DND-41 (cell line): ENCODE results near the gene RALGPS1.

Experiments used
- ATAC-seq: fragments of 200-7000 bp; cut with Tn5 transposase; 3 replicates; pipeline ENCODE4 v1.9.1; 2021; ENCODE audit warnings: low read depth; ENCODE audit not compliant: insufficient read depth
- DNase-seq: peaks from one replicate; pipeline ENCODE4 v3.0.0-alpha.2; 2020
- H2AFZ ChIP-seq: 2 replicates; pipeline ENCODE4 v1.6.0; 2012; ENCODE audit warnings: low read depth, low read length
- H3K27ac ChIP-seq: 2 replicates; pipeline ENCODE4 v1.5.1; 2012; ENCODE audit warnings: low read length, inconsistent platforms
- H3K27me3 ChIP-seq: fragments of 200-600 bp; sonication (generic); 2 replicates; pipeline ENCODE4 v1.6.0; 2012; ENCODE audit warnings: low read length, mild to moderate bottlenecking, inconsistent platforms; ENCODE audit not compliant: insufficient read depth, poor library complexity
- H3K36me3 ChIP-seq: 2 replicates; pipeline ENCODE4 v1.5.1; 2012; ENCODE audit warnings: low read length, inconsistent platforms; ENCODE audit not compliant: insufficient read depth
- H3K4me1 ChIP-seq: 2 replicates; pipeline ENCODE4 v1.5.1; 2012; ENCODE audit warnings: mild to moderate bottlenecking, low read length; ENCODE audit not compliant: insufficient read depth
- H3K4me2 ChIP-seq: 2 replicates; pipeline ENCODE4 v1.6.0; 2012; ENCODE audit warnings: mild to moderate bottlenecking, moderate library complexity, low read length, inconsistent platforms; ENCODE audit not compliant: insufficient read depth
- H3K4me3 ChIP-seq, 2 experiments: fragments of 200-600 bp in 1 of 2; shearing (Covaris generic) in 1 of 2; 2 replicates each; pipeline ENCODE4 v1.5.1; 2012 to 2016; ENCODE audit warnings: inconsistent platforms in 2 of 2, low read length in 2 of 2, mild to moderate bottlenecking in 2 of 2, low read depth in 1 of 2, moderate library complexity in 1 of 2
- H3K79me2 ChIP-seq: 2 replicates; pipeline ENCODE4 v1.6.0; 2012; ENCODE audit warnings: low read length, inconsistent platforms; ENCODE audit not compliant: insufficient read depth
- H3K9ac ChIP-seq: 2 replicates; pipeline ENCODE4 v1.6.0; 2012; ENCODE audit warnings: low read depth, mild to moderate bottlenecking, inconsistent platforms, low read length, moderate library complexity
- H3K9me3 ChIP-seq: 2 replicates; pipeline ENCODE4 v1.5.1; 2012; ENCODE audit warnings: low read length, moderate library complexity, mild to moderate bottlenecking, inconsistent platforms; ENCODE audit not compliant: insufficient read depth, severe bottlenecking
- H4K20me1 ChIP-seq: 2 replicates; pipeline ENCODE4 v1.6.0; 2012; ENCODE audit warnings: low read length; ENCODE audit not compliant: insufficient read depth
- CTCF ChIP-seq: IDR thresholded peaks from 2 replicates; pipeline ENCODE4 v1.5.1; 2012; ENCODE audit warnings: borderline replicate concordance, low read length, moderate library complexity, mild to moderate bottlenecking; ENCODE audit not compliant: poor library complexity, severe bottlenecking; ENCODE audit errors: extremely low read depth
- EZH2 ChIP-seq: IDR thresholded peaks from 3 replicates; pipeline ENCODE4 v1.6.1; 2012; ENCODE audit warnings: borderline replicate concordance, low read depth, mild to moderate bottlenecking, moderate library complexity, low read length, inconsistent platforms; ENCODE audit not compliant: severe bottlenecking

RALGPS1 gene

GRCh38 chr9:126981218-126981617, 66.6 kb downstream of the RALGPS1 start:
- peaks cover 61% of the 10 kb centered on the region for H3K27me3 ChIP-seq

GRCh38 chr9:126982215-126983002, 67.8 kb downstream of the RALGPS1 start:
- no peak for TF ChIP-seq CTCF
- no peak for TF ChIP-seq EZH2
- Histone ChIP-seq H3K4me1 (peaks cover 4% of the 10 kb centered on the region; the same call in 1 of the 2 replicates), H3K4me3 (no peak overlapping the region), H3K36me3 (no peaks in the 10 kb centered on the region), H3K27me3 (peaks cover 59% of the 10 kb centered on the region), H3K27ac (no peak overlapping the region), H2AFZ (no peak overlapping the region), H3K79me2 (no peaks in the 10 kb centered on the region), H3K9ac (no peak overlapping the region), H3K9me3 (peaks cover 7% of the 10 kb centered on the region), H4K20me1 (peaks cover 51% of the 10 kb centered on the region), H3K4me2 (no peak overlapping the region)
- DNase-seq (no peak), ATAC-seq (no peak)

More at GRCh38 chr9:126981218-126981617, 66.6 kb downstream of the RALGPS1 start:
- Histone ChIP-seq H2AFZ (no peak overlapping the region), H3K9me3 (peaks cover 7% of the 10 kb centered on the region), H3K4me2 (no peak overlapping the region), H3K27ac (no peak overlapping the region), H3K36me3 (no peaks in the 10 kb centered on the region), H3K4me3 (no peak overlapping the region), H3K9ac (no peak overlapping the region), H3K79me2 (no peaks in the 10 kb centered on the region), H4K20me1 (peaks cover 44% of the 10 kb centered on the region), H3K4me1 (peaks cover 2% of the 10 kb centered on the region; the same call in 1 of the 2 replicates)
- no peak for DNase-seq
- ATAC-seq = no peak
- no peak for TF ChIP-seq CTCF
- no peak for TF ChIP-seq EZH2

GRCh38 chr9:126983767-126984166, 69.2 kb downstream of the RALGPS1 start:
- Histone ChIP-seq H3K4me2 (no peak overlapping the region), H3K9me3 (peaks cover 7% of the 10 kb centered on the region), H4K20me1 (peaks cover 57% of the 10 kb centered on the region), H3K4me3 (no peak overlapping the region), H3K9ac (no peak overlapping the region), H3K27me3 (peaks cover 68% of the 10 kb centered on the region), H3K36me3 (no peaks in the 10 kb centered on the region), H3K27ac (no peak overlapping the region), H3K79me2 (no peaks in the 10 kb centered on the region), H3K4me1 (peaks cover 4% of the 10 kb centered on the region; the same call in 1 of the 2 replicates), H2AFZ (no peak overlapping the region)
- ATAC-seq (no peak), DNase-seq (no peak)
- TF ChIP-seq EZH2 (no peak), CTCF (no peak)

GRCh38 chr9:126984969-126985368, 70.4 kb downstream of the RALGPS1 start:
- DNase-seq = no peak
- H3K4me2 ChIP-seq = no peak overlapping the region
- ATAC-seq = no peak

More at GRCh38 chr9:126984969-126985368, 70.4 kb downstream of the RALGPS1 start:
- H2AFZ ChIP-seq = no peak overlapping the region
- H3K9ac ChIP-seq = no peak overlapping the region
- H3K9me3 ChIP-seq = peaks cover 7% of the 10 kb centered on the region
- TF ChIP-seq CTCF (no peak), EZH2 (no peak)
- H4K20me1 ChIP-seq = peaks cover 60% of the 10 kb centered on the region
- H3K4me1 ChIP-seq = peaks cover 4% of the 10 kb centered on the region; the same call in 1 of the 2 replicates
- H3K27ac ChIP-seq = no peak overlapping the region
- peaks cover 70% of the 10 kb centered on the region for H3K27me3 ChIP-seq
- H3K79me2 ChIP-seq = no peaks in the 10 kb centered on the region
- H3K36me3 ChIP-seq = no peaks in the 10 kb centered on the region
- H3K4me3 ChIP-seq = no peak overlapping the region
